KOPT-K1 (cell line): ENCODE results near the gene ASCC3.

ENCODE experiments used
- H3K27ac ChIP-seq: fragments of 200-600 bp; sonication (generic); 2 replicates; pipeline ENCODE4 v1.5.1; 2016; ENCODE audit warnings: antibody characterized with exemption, mild to moderate bottlenecking, low read depth, low read length; ENCODE audit not compliant: poor library complexity, severe bottlenecking
- H3K36me3 ChIP-seq: fragments of 200-600 bp; sonication (generic); 2 replicates; pipeline ENCODE4 v1.5.1; 2017; ENCODE audit warnings: antibody characterized with exemption, mild to moderate bottlenecking, low read length, moderate library complexity; ENCODE audit not compliant: insufficient read depth
- H3K9me3 ChIP-seq: fragments of 200-600 bp; sonication (generic); 2 replicates; pipeline ENCODE4 v1.5.1; 2017; ENCODE audit warnings: antibody characterized with exemption, low read length, mild to moderate bottlenecking; ENCODE audit not compliant: insufficient read depth, poor library complexity, severe bottlenecking

Gene ASCC3

DNA sequence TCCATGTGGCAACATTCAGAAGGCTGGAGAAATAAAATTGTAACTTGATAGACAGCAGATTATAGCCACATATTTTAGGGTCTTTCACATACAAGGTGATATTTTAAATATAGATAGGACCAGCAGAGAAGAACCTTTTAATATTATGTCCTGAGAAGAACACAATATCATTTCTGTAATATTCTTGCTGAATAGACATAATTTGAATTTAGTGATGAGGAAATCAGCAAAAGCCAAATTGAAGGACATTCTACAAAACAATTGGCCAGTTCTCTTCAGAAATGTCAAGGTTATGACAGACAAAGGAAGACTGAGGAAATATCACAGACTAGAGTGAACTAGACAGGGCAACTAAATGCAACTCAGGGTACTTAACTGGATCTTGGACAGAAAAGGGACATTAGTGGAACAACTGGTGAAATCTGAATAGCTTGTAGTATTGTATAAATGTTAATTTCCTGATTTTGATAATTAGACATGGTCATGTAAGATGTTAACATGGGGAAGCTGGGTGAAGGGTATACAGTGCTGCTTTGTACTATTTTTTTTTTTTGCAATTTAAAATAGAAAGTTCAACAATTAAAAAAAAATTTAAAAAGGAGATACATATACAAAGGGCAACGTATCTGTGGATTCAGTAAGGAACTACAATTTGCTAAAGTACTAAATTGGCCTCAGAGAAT, 281.9 kb downstream of the ASCC3 start:
- Histone ChIP-seq H3K36me3 (peaks cover 32% of the 10 kb centered on the region), H3K27ac (no peak overlapping the region), H3K9me3 (peaks cover 4% of the 10 kb centered on the region)

- peaks cover 19% of the 10 kb centered on the region for H3K36me3 ChIP-seq
- peaks cover 4% of the 10 kb centered on the region for H3K9me3 ChIP-seq
- no peak overlapping the region for H3K27ac ChIP-seq
Observed at GRCh38 chr6:100595456-100595855, 285.7 kb downstream of the ASCC3 start.

GRCh38 chr6:100593522-100593921, 287.6 kb downstream of the ASCC3 start:
- no peak overlapping the region for H3K27ac ChIP-seq

DNA sequence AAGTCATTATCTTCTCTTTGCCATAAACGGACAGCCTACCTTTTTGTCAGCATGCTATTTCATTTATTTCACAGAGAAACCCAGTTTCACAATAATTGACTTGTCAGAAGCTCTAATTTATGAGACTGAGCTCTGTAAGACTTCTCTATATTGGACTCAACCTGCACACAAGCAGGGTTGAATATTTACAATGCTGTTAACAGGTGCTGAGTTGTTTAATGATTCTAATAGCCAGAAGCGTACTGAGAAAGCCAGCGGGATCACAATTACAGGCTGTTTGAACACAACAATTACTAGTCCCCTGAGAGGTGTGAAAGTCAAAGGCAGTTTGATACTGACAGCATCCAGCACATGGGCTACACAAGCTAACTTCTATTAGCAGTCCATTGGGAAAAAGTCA, 288.2 kb downstream of the ASCC3 start:
- Histone ChIP-seq H3K27ac (no peak overlapping the region), H3K36me3 (peaks cover 36% of the 10 kb centered on the region), H3K9me3 (peaks cover 3% of the 10 kb centered on the region)

More at GRCh38 chr6:100593522-100593921, 287.6 kb downstream of the ASCC3 start:
- peaks cover 4% of the 10 kb centered on the region for H3K9me3 ChIP-seq
- H3K36me3 ChIP-seq = peaks cover 36% of the 10 kb centered on the region

DNA sequence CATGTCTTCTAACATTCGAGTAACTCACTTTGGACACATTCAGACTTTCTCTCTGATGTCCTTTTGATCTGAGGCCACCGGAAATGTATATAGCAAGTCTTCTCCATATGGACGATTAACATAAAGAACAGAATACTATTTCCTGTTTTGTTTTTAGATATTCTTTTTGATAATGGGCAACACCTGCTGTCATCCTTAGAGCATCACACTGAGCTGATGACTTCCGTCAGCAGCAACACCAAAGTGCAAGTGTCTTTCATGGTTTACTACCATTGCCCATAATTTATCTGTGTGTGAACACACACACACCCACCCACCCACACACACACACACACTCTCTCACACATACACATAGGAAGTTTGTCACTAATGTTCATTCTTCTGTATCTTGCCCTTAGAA, 303.7 kb downstream of the ASCC3 start:
- Histone ChIP-seq H3K9me3 (peaks cover 10% of the 10 kb centered on the region), H3K36me3 (peaks cover 4% of the 10 kb centered on the region), H3K27ac (peak overlapping the region; percentile 7)

DNA sequence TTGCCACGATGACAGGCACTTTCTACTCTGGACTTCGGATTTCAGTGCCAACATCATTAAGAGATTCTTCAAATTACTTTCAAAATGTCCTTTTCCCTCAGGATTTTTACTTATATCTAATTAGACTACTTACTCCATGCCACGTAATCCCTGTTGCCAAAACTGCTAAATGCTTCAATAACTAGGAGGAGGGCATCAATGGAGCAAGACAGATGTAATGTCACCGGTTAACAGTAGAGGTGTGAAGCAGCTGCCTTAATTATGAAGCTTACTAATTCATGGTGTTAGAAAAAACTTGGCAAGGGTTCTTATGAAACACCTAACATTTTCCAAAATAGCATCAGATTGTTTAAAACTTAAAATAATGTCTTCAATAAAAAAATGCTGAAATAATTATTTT, 305.2 kb downstream of the ASCC3 start:
- Histone ChIP-seq H3K9me3 (peaks cover 10% of the 10 kb centered on the region), H3K36me3 (peaks cover 17% of the 10 kb centered on the region), H3K27ac (no peak overlapping the region)

GRCh38 chr6:100574836-100575235, 306.3 kb downstream of the ASCC3 start:
- peaks cover 28% of the 10 kb centered on the region for H3K36me3 ChIP-seq
- H3K27ac ChIP-seq = no peak overlapping the region
- H3K9me3 ChIP-seq = peaks cover 16% of the 10 kb centered on the region

- Histone ChIP-seq H3K9me3 (peaks cover 19% of the 10 kb centered on the region), H3K36me3 (peaks cover 36% of the 10 kb centered on the region), H3K27ac (no peak overlapping the region)
Observed at GRCh38 chr6:100573166-100573565, 308.0 kb downstream of the ASCC3 start.

- H3K27ac ChIP-seq = no peak overlapping the region
- peaks cover 19% of the 10 kb centered on the region for H3K9me3 ChIP-seq
- peaks cover 32% of the 10 kb centered on the region for H3K36me3 ChIP-seq
Observed at GRCh38 chr6:100568255-100568654, 312.9 kb downstream of the ASCC3 start.

DNA sequence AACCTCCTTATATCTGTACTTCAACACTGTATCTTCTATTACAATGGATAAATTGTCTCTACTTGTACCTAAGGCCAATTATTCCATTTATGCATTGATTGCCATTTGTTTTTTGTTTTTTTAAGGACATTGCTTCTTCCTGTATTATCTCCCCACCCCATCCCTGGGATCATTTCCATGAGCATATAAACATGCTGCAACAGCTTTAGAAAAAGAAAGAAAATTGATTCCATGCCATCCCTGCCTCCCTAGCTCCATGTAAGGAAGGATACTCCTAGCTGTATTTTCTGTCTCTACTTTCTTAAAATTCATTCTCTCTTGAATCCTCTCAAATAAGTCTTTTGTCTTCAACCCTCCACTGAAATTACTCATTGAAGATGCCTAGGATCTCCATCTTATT, 314.6 kb downstream of the ASCC3 start:
- Histone ChIP-seq H3K27ac (no peak overlapping the region), H3K36me3 (peaks cover 25% of the 10 kb centered on the region), H3K9me3 (peaks cover 19% of the 10 kb centered on the region)

DNA sequence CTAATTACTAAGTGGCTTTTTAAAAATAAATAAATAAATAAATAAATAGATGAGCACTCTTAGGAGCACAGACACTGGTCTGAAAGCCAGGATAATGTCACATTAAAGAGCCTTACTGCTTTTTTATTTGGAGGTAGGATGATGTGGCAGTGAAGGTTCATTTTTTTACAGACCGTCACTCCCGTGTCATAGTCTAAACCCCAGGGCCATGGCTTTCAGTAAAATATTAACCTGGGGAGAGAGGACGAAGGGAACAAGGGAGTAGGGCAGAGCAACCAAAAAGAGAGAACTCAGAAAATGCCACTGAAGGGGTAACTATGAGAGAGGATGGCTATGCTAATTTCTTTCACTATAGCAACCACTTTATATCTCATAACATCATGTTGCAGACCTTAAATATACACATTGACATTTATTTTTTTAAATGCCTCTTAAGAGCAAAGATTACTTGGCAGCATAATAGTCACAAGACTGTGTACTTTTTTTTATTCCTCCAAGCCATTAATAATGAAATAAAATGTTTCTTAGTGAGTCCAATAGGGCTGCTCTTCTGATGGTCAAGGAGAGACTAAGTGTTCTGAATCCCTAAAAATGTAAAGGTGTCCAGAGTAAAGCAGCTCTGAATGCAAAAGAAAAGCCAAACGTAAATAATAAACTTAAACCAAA, 315.6 kb downstream of the ASCC3 start:
- no peak overlapping the region for H3K27ac ChIP-seq
- peaks cover 15% of the 10 kb centered on the region for H3K36me3 ChIP-seq
- H3K9me3 ChIP-seq = peaks cover 18% of the 10 kb centered on the region

DNA sequence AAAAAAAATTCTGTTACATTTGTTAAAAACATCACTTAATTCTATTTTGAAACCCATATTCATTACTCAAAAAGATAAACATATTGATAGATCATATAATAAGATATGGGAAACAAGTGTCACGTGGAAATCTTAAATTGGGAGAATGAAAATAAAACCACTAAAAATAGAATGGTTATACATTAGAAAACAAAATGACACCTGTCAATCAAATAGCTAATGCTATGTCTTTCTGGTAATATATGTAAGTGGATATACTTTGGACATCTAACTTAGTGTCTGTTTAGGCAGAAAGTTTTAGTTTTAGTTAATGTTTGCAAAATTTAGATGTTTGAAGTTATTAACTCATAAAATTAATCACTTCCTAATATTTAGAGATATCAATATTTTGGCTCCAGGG, 321.3 kb downstream of the ASCC3 start:
- no peaks in the 10 kb centered on the region for H3K9me3 ChIP-seq
- H3K36me3 ChIP-seq = no peaks in the 10 kb centered on the region
- H3K27ac ChIP-seq = no peak overlapping the region

DNA sequence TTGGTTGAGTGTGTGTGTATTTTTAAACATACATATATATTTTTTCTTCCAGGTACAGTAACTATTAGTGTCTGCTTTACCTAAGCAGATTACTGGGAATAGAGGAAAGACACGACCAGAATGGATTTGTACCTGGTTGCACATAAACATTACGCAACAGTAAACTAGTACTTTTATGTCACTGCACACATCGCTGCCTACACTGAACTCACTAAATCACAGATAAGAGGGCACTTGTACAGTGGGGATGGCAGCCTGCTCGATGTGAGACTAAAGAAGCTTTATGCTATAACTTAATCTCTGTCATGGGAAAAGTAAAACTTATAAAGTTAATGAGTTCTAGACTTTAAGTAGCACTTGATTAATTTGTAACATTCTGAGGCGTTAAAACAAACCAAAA, 326.9 kb downstream of the ASCC3 start:
- Histone ChIP-seq H3K27ac (no peak overlapping the region), H3K9me3 (no peaks in the 10 kb centered on the region), H3K36me3 (0 out of 2 replicates have a peak, but pooled peaks cover 2% of the 10 kb centered on the region)

GRCh38 chr6:100553243-100553642, 327.9 kb downstream of the ASCC3 start:
- no peaks in the 10 kb centered on the region for H3K9me3 ChIP-seq
- H3K27ac ChIP-seq = no peak overlapping the region
- 0 out of 2 replicates have a peak, but pooled peaks cover 3% of the 10 kb centered on the region for H3K36me3 ChIP-seq

- Histone ChIP-seq H3K36me3 (0 out of 2 replicates have a peak, but pooled peaks cover 3% of the 10 kb centered on the region), H3K9me3 (no peaks in the 10 kb centered on the region), H3K27ac (no peak overlapping the region)
Observed at GRCh38 chr6:100549406-100550167, 331.5 kb downstream of the ASCC3 start.
